KMS-11 (cell line): Measurements from ENCODE around the gene ARHGEF5.

Experiments used
- H2AFZ ChIP-seq: fragments of 200-600 bp; sonication (generic); 2 replicates; pipeline ENCODE4 v1.6.1; 2016; ENCODE audit warnings: antibody characterized with exemption, mixed run types, low read depth
- H3K27ac ChIP-seq: fragments of 200-600 bp; sonication (generic); 2 replicates; pipeline ENCODE4 v1.6.1; 2016; ENCODE audit warnings: mild to moderate bottlenecking, mixed run types
- H3K27me3 ChIP-seq: fragments of 200-600 bp; sonication (generic); 2 replicates; pipeline ENCODE4 v1.6.1; 2017; ENCODE audit warnings: mild to moderate bottlenecking, low read depth, mixed run types, moderate library complexity; ENCODE audit not compliant: insufficient read depth
- H3K36me3 ChIP-seq: fragments of 200-600 bp; sonication (generic); 2 replicates; pipeline ENCODE4 v1.6.1; 2017; ENCODE audit warnings: mild to moderate bottlenecking, mixed run types; ENCODE audit not compliant: insufficient read depth
- H3K4me1 ChIP-seq: fragments of 200-600 bp; sonication (generic); 2 replicates; pipeline ENCODE4 v1.6.1; 2016; ENCODE audit warnings: mild to moderate bottlenecking, low read depth, mixed run types; ENCODE audit not compliant: poor library complexity, severe bottlenecking
- H3K4me2 ChIP-seq: fragments of 200-600 bp; sonication (generic); 2 replicates; pipeline ENCODE4 v1.7.0; 2016; ENCODE audit warnings: mild to moderate bottlenecking, mixed run types
- H3K4me3 ChIP-seq: fragments of 200-600 bp; sonication (generic); IDR thresholded peaks from 2 replicates; pipeline ENCODE4 v1.6.1; 2017; ENCODE audit warnings: low read depth, low read length, mixed read lengths; ENCODE audit not compliant: insufficient read depth
- H3K79me2 ChIP-seq: fragments of 200-600 bp; sonication (generic); 2 replicates; pipeline ENCODE4 v1.6.1; 2016; ENCODE audit warnings: low read depth, mixed run types; ENCODE audit not compliant: insufficient read depth
- H3K9ac ChIP-seq: fragments of 200-600 bp; sonication (generic); 2 replicates; pipeline ENCODE4 v1.6.1; 2016; ENCODE audit warnings: mild to moderate bottlenecking, mixed run types
- H4K20me1 ChIP-seq: fragments of 200-600 bp; sonication (generic); 2 replicates; pipeline ENCODE4 v1.6.1; 2016; ENCODE audit warnings: mild to moderate bottlenecking, mixed run types; ENCODE audit not compliant: insufficient read depth
- CTCF ChIP-seq: fragments of 200-600 bp; sonication (generic); conservative IDR thresholded peaks from 2 replicates; pipeline ENCODE4 v1.6.1; 2017; ENCODE audit warnings: low read depth, mild to moderate bottlenecking, antibody characterized with exemption, low read length, moderate library complexity, mixed read lengths

Gene ARHGEF5

GRCh38 chr7:144378651-144379050 lies 23.4 kb downstream of the ARHGEF5 start:
- H3K4me2 ChIP-seq, result no peak overlapping the region
- H3K4me1 ChIP-seq, result no peaks in the 10 kb centered on the region
- no peaks in the 10 kb centered on the region for H4K20me1 ChIP-seq
- no peak for TF ChIP-seq CTCF
- H3K4me3 ChIP-seq, result no peak overlapping the region
- H3K27ac ChIP-seq, result no peak overlapping the region
- no peak overlapping the region for H2AFZ ChIP-seq
- no peaks in the 10 kb centered on the region for H3K79me2 ChIP-seq
- H3K36me3 ChIP-seq, result no peaks in the 10 kb centered on the region
- H3K27me3 ChIP-seq, result no peaks in the 10 kb centered on the region
- H3K9ac ChIP-seq, result no peak overlapping the region

- no peak overlapping the region for H3K4me3 ChIP-seq
- no peaks in the 10 kb centered on the region for H3K4me1 ChIP-seq
- H3K9ac ChIP-seq, result no peak overlapping the region
- TF ChIP-seq CTCF, result no peak
- H3K36me3 ChIP-seq, result no peaks in the 10 kb centered on the region
- no peak overlapping the region for H3K27ac ChIP-seq
- no peak overlapping the region for H3K4me2 ChIP-seq
- H3K27me3 ChIP-seq, result no peaks in the 10 kb centered on the region
- no peak overlapping the region for H2AFZ ChIP-seq
- H4K20me1 ChIP-seq, result no peaks in the 10 kb centered on the region
- no peaks in the 10 kb centered on the region for H3K79me2 ChIP-seq
Measured at GRCh38 chr7:144379776-144380384, 24.7 kb downstream of the ARHGEF5 start.

- no peak for TF ChIP-seq CTCF
- no peaks in the 10 kb centered on the region for H4K20me1 ChIP-seq
- no peak overlapping the region for H3K27ac ChIP-seq
- no peak overlapping the region for H3K9ac ChIP-seq
- H3K4me1 ChIP-seq, result no peaks in the 10 kb centered on the region
- no peak overlapping the region for H3K4me3 ChIP-seq
- no peak overlapping the region for H3K4me2 ChIP-seq
- H3K79me2 ChIP-seq, result no peaks in the 10 kb centered on the region
- no peaks in the 10 kb centered on the region for H3K36me3 ChIP-seq
- H3K27me3 ChIP-seq, result no peaks in the 10 kb centered on the region
- H2AFZ ChIP-seq, result no peak overlapping the region
Measured at GRCh38 chr7:144384071-144384470, 28.9 kb downstream of the ARHGEF5 start.

- no peak overlapping the region for H3K27ac ChIP-seq
- H3K9ac ChIP-seq, result no peak overlapping the region
Measured at GRCh38 chr7:144384555-144385245, 29.5 kb downstream of the ARHGEF5 start.

More at GRCh38 chr7:144384555-144385245, 29.5 kb downstream of the ARHGEF5 start:
- no peak overlapping the region for H3K4me3 ChIP-seq
- H3K79me2 ChIP-seq, result no peaks in the 10 kb centered on the region
- no peak overlapping the region for H2AFZ ChIP-seq
- H3K4me2 ChIP-seq, result no peak overlapping the region
- TF ChIP-seq CTCF, result no peak
- H4K20me1 ChIP-seq, result no peaks in the 10 kb centered on the region
- no peaks in the 10 kb centered on the region for H3K4me1 ChIP-seq
- H3K27me3 ChIP-seq, result no peaks in the 10 kb centered on the region
- no peaks in the 10 kb centered on the region for H3K36me3 ChIP-seq
